GM19372 (cell line): ENCODE results near the gene GGT6.

ENCODE experiments used
- ATAC-seq: cut with Tn5 transposase; IDR thresholded peaks from one replicate; pipeline ENCODE4 v1.9.1; 2021; ENCODE audit warnings: mild to moderate bottlenecking, low read depth, moderate library complexity; ENCODE audit not compliant: unreplicated experiment

GGT6 gene

GRCh38 chr17:4541328-4542002, 18.9 kb downstream of the GGT6 start:
- no peak for ATAC-seq

- no peak for ATAC-seq
These were observed 19.6 kb downstream of the GGT6 start for GRCh38 chr17:4540687-4541327.

- no peak for ATAC-seq
These were observed 20.1 kb downstream of the GGT6 start for GRCh38 chr17:4540224-4540651.

GRCh38 chr17:4539576-4540223, 20.7 kb downstream of the GGT6 start:
- no peak for ATAC-seq

- ATAC-seq, result no peak
These were observed 21.4 kb downstream of the GGT6 start for GRCh38 chr17:4539025-4539424.

GRCh38 chr17:4538236-4539002, 22.0 kb downstream of the GGT6 start:
- no peak for ATAC-seq

GRCh38 chr17:4537451-4538235, 22.7 kb downstream of the GGT6 start:
- no peak for ATAC-seq

- ATAC-seq, result no peak
These were observed 23.5 kb downstream of the GGT6 start for GRCh38 chr17:4536742-4537411.

- ATAC-seq, result no peak
These were observed 24.1 kb downstream of the GGT6 start for GRCh38 chr17:4536259-4536741.

GRCh38 chr17:4535667-4536258, 24.6 kb downstream of the GGT6 start:
- no peak for ATAC-seq

- ATAC-seq, result no peak
These were observed 25.3 kb downstream of the GGT6 start for GRCh38 chr17:4534928-4535666.

GRCh38 chr17:4534515-4534914, 25.9 kb downstream of the GGT6 start:
- no peak for ATAC-seq

GRCh38 chr17:4533523-4534504, 26.6 kb downstream of the GGT6 start:
- no peak for ATAC-seq

GRCh38 chr17:4532860-4533522, 27.4 kb downstream of the GGT6 start:
- no peak for ATAC-seq

- ATAC-seq, result no peak
These were observed 28.2 kb downstream of the GGT6 start for GRCh38 chr17:4531988-4532736.
